GM12873 (cell line): ENCODE results near the gene NTM.

ENCODE experiments used
- CTCF ChIP-seq: IDR thresholded peaks from 2 replicates; pipeline ENCODE4 v1.5.1; 2012; ENCODE audit warnings: low read depth, mild to moderate bottlenecking, moderate library complexity, low read length, control low read depth; ENCODE audit not compliant: insufficient read depth; ENCODE audit errors: missing control alignments

NTM gene

GRCh38 chr11:132137289-132137980 lies 767.0 kb downstream of the NTM start:
- no peak for TF ChIP-seq CTCF

- TF ChIP-seq CTCF: no peak
These were observed 767.5 kb downstream of the NTM start for GRCh38 chr11:132137981-132138313.

- no peak for TF ChIP-seq CTCF
These were observed 768.8 kb downstream of the NTM start for GRCh38 chr11:132139181-132139580.

- TF ChIP-seq CTCF: peak; percentile 40
These were observed 769.6 kb downstream of the NTM start for GRCh38 chr11:132140056-132140455.

- TF ChIP-seq CTCF: no peak
These were observed 771.7 kb downstream of the NTM start for GRCh38 chr11:132142121-132142520.

- TF ChIP-seq CTCF: no peak
These were observed 772.1 kb downstream of the NTM start for GRCh38 chr11:132142554-132142953.

GRCh38 chr11:132147464-132147863 lies 777.0 kb downstream of the NTM start:
- no peak for TF ChIP-seq CTCF
